Esophagus squamous epithelium (tissue), 4 donors: Measurements from ENCODE around the gene VAV3.

Source experiments
- POLR2A ChIP-seq, 4 donors: fragments of 450-650 bp; IDR thresholded peaks; one replicate each; pipeline ENCODE4 v1.6.1; 2017; ENCODE audit warnings: antibody characterized with exemption in 4 of 4, mild to moderate bottlenecking in 4 of 4, moderate library complexity in 3 of 4
- TF ChIP-seq, protein P1 (sequence below), 6 experiments: fragments of 450-650 bp in 4 of 6; fragments of 200-600 bp in 2 of 6; sonication (generic) in 2 of 6; IDR thresholded peaks; one replicate each; pipeline ENCODE4 v1.5.1; 2016 to 2019; ENCODE audit warnings: antibody characterized with exemption in 6 of 6, mild to moderate bottlenecking in 4 of 6, moderate library complexity in 4 of 6

DNA sequence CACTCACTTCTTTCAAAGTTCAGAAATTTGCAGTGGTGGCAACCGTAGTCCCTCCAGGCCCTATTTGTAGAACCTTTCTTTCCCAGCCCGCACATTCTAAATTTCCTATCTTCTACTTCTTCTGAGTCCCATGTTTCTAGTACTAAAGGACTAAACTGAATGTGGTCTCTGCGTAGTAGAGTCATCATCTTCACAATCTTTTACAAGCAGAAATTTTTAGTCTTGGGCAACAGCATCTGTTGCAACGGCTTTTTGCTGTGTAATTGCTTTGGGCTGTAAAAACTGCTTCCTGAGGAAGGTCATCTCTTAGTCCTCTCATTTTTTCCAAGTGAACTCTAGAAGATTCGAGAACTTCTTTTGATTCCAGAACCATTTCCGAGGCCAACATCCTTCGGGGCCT lies 23.9 kb downstream of the VAV3 start:
- TF ChIP-seq, protein P1, sequence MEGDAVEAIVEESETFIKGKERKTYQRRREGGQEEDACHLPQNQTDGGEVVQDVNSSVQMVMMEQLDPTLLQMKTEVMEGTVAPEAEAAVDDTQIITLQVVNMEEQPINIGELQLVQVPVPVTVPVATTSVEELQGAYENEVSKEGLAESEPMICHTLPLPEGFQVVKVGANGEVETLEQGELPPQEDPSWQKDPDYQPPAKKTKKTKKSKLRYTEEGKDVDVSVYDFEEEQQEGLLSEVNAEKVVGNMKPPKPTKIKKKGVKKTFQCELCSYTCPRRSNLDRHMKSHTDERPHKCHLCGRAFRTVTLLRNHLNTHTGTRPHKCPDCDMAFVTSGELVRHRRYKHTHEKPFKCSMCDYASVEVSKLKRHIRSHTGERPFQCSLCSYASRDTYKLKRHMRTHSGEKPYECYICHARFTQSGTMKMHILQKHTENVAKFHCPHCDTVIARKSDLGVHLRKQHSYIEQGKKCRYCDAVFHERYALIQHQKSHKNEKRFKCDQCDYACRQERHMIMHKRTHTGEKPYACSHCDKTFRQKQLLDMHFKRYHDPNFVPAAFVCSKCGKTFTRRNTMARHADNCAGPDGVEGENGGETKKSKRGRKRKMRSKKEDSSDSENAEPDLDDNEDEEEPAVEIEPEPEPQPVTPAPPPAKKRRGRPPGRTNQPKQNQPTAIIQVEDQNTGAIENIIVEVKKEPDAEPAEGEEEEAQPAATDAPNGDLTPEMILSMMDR (IDR thresholded peaks at IDR 0.05) = no peak
- no peak for TF ChIP-seq POLR2A (IDR thresholded peaks at IDR 0.05)
